ENCODE measurements around the gene KIRREL2. TPM values are rescaled to one million over a fixed set of nuclear protein-coding genes. Genes with fewer than 3 reads are reported as not detected.

Gene KIRREL2
- total and polyA plus RNA-seq, 2 donors (not counting 1 experiment from before 2014, with no cell fraction given) = not detected

- no peak overlapping the region for H3K27ac Mint-ChIP-seq
- CTCF ChIA-PET = no interaction called here
- WGBS (ENCODE audit: insufficient coverage) = 22% methylated on average over 42 of the region's 42 CpGs
- Histone ChIP-seq H3K9me3 (ENCODE audit: control extremely low read depth in 1 of 3, control insufficient read depth in 2 of 3, insufficient read depth in 1 of 3, low read length in 2 of 3) (peaks cover 0 to 40% (median 3%) of the 10 kb centered on the region in 3 donors), H3K4me3 (ENCODE audit: control extremely low read depth in 1 of 5, extremely low read depth in 1 of 5, insufficient read depth in 1 of 5, low read depth in 2 of 5, low read length in 4 of 5) (no peak overlapping the region), H3K4me1 (ENCODE audit: control insufficient read depth in 2 of 2, insufficient read depth in 2 of 2, low read length in 2 of 2) (peaks cover 15 to 32% of the 10 kb centered on the region in 2 donors), H3K27me3 (replicated peaks in 1 of 4; ENCODE audit: control extremely low read depth in 1 of 4, control insufficient read depth in 3 of 4, insufficient read depth in 4 of 4, low read length in 3 of 4) (peaks cover 0 to 58% (median 33%) of the 10 kb centered on the region in 4 experiments), H3K9ac (ENCODE audit: low read length) (no peak overlapping the region), H3K27ac (ENCODE audit: low read length in 2 of 2) (no peak overlapping the region), H2AFZ (ENCODE audit: insufficient read depth, low read depth, low read length, poor library complexity, severe bottlenecking) (no peak overlapping the region), H3K4me2 (replicated peaks; ENCODE audit: low read depth, low read length, poor library complexity, severe bottlenecking) (peak overlapping the region; percentile 1), H3K36me3 (replicated peaks in 1 of 2; ENCODE audit: control extremely low read depth in 1 of 2, control insufficient read depth in 1 of 2, extremely low read depth in 1 of 2, insufficient read depth in 2 of 2, low read length in 1 of 2) (no peaks in the 10 kb centered on the region), H4K20me1 (ENCODE audit: control insufficient read depth, insufficient read depth, low read length, poor library complexity, severe bottlenecking) (no peaks in the 10 kb centered on the region), H3K79me2 (ENCODE audit: control insufficient read depth, insufficient read depth, low read length) (no peaks in the 10 kb centered on the region)
- peaks cover 19% of the 10 kb centered on the region for H3K4me1 Mint-ChIP-seq
- H3K4me3 Mint-ChIP-seq = no peak overlapping the region
- peaks cover 50% of the 10 kb centered on the region for H3K27me3 Mint-ChIP-seq
- ATAC-seq (ENCODE audit: low read depth) (no peak), DNase-seq (no peak)
- peaks cover 4% of the 10 kb centered on the region for H3K9me3 Mint-ChIP-seq (ENCODE audit: insufficient read depth)
- TF ChIP-seq EZH2 (IDR thresholded peaks at IDR 0.05; ENCODE audit: borderline replicate concordance, insufficient read depth, low read depth, low read length, poor library complexity, severe bottlenecking) (no peak), CTCF (IDR thresholded peaks at IDR 0.05) (no peak)
- POLR2A ChIA-PET = no interaction called here
- intact Hi-C loops (cut with micrococcal nuclease) = no loop called here
Measured at GRCh38 chr19:35843676-35844481, 12.8 kb upstream of the KIRREL2 start.

Measured in B cell (primary cell).